ENCODE measurements around the gene AMBRA1. TPM values are rescaled to one million over a fixed set of nuclear protein-coding genes. Genes with fewer than 3 reads are reported as not detected.

The AMBRA1 gene
- total RNA-seq, 1 donor from 2014 or later: 35.7 TPM

- no peaks in the 10 kb centered on the region for H3K36me3 Mint-ChIP-seq (ENCODE audit: low read depth)
- H3K27me3 Mint-ChIP-seq (ENCODE audit: insufficient read depth): no peaks in the 10 kb centered on the region
- intact Hi-C loops (cut with micrococcal nuclease): no loop called here
- H3K9me3 Mint-ChIP-seq: no peaks in the 10 kb centered on the region
- no peak overlapping the region for H3K27ac Mint-ChIP-seq
- no peak overlapping the region for H3K4me3 Mint-ChIP-seq
- H3K4me1 Mint-ChIP-seq (ENCODE audit: low read depth): no peaks in the 10 kb centered on the region
- no peak for DNase-seq (ENCODE audit: low spot score)
These were observed 11.0 kb upstream of the AMBRA1 start for GRCh38 chr11:46604796-46605195.

- no peaks in the 10 kb centered on the region for H3K27me3 Mint-ChIP-seq (ENCODE audit: insufficient read depth)
- DNase-seq (ENCODE audit: low spot score): no peak
- H3K9me3 Mint-ChIP-seq: no peaks in the 10 kb centered on the region
- H3K27ac Mint-ChIP-seq: no peak overlapping the region
- intact Hi-C loops (cut with micrococcal nuclease): no loop called here
- H3K36me3 Mint-ChIP-seq (ENCODE audit: low read depth): no peaks in the 10 kb centered on the region
- H3K4me3 Mint-ChIP-seq: no peak overlapping the region
- H3K4me1 Mint-ChIP-seq (ENCODE audit: low read depth): no peaks in the 10 kb centered on the region
These were observed 10.0 kb upstream of the AMBRA1 start for GRCh38 chr11:46603704-46604308.

GRCh38 chr11:46601129-46601528 is 7.3 kb upstream of the AMBRA1 start:
- no peak overlapping the region for H3K27ac Mint-ChIP-seq
- H3K9me3 Mint-ChIP-seq: no peaks in the 10 kb centered on the region
- no peaks in the 10 kb centered on the region for H3K36me3 Mint-ChIP-seq (ENCODE audit: low read depth)
- intact Hi-C loops (cut with micrococcal nuclease): no loop called here
- DNase-seq (ENCODE audit: low spot score): no peak
- no peaks in the 10 kb centered on the region for H3K27me3 Mint-ChIP-seq (ENCODE audit: insufficient read depth)
- no peak overlapping the region for H3K4me3 Mint-ChIP-seq
- peaks cover 7% of the 10 kb centered on the region for H3K4me1 Mint-ChIP-seq (ENCODE audit: low read depth)

GRCh38 chr11:46600194-46600960 is 6.6 kb upstream of the AMBRA1 start:
- Mint-ChIP-seq H3K36me3 (ENCODE audit: low read depth) (no peaks in the 10 kb centered on the region), H3K9me3 (no peaks in the 10 kb centered on the region), H3K4me3 (no peak overlapping the region), H3K27ac (no peak overlapping the region), H3K27me3 (ENCODE audit: insufficient read depth) (no peaks in the 10 kb centered on the region), H3K4me1 (ENCODE audit: low read depth) (peaks cover 7% of the 10 kb centered on the region)
- DNase-seq (ENCODE audit: low spot score): no peak
- intact Hi-C loops (cut with micrococcal nuclease): no loop called here

- peaks cover 8% of the 10 kb centered on the region for H3K4me1 Mint-ChIP-seq (ENCODE audit: low read depth)
- intact Hi-C loops (cut with micrococcal nuclease): loop anchor here (10.0 kb wide), 1 partner anchor 365 kb away; no protein-coding TSS in a partner anchor
- H3K36me3 Mint-ChIP-seq (ENCODE audit: low read depth): no peaks in the 10 kb centered on the region
- no peak overlapping the region for H3K27ac Mint-ChIP-seq
- H3K4me3 Mint-ChIP-seq: no peak overlapping the region
- H3K27me3 Mint-ChIP-seq (ENCODE audit: insufficient read depth): no peaks in the 10 kb centered on the region
- H3K9me3 Mint-ChIP-seq: no peaks in the 10 kb centered on the region
- no peak for DNase-seq (ENCODE audit: low spot score)
These were observed 5.7 kb upstream of the AMBRA1 start for GRCh38 chr11:46599340-46600193.

- intact Hi-C loops (cut with micrococcal nuclease): loop anchor here (10.0 kb wide), 1 partner anchor 363 kb away; no protein-coding TSS in a partner anchor
- Mint-ChIP-seq H3K4me1 (ENCODE audit: low read depth) (peaks cover 22% of the 10 kb centered on the region), H3K27ac (no peak overlapping the region), H3K4me3 (no peak overlapping the region), H3K9me3 (no peaks in the 10 kb centered on the region), H3K27me3 (ENCODE audit: insufficient read depth) (no peaks in the 10 kb centered on the region), H3K36me3 (ENCODE audit: low read depth) (no peaks in the 10 kb centered on the region)
- no peak for DNase-seq (ENCODE audit: low spot score)
These were observed 3.9 kb upstream of the AMBRA1 start for GRCh38 chr11:46597609-46598219.

- H3K27me3 Mint-ChIP-seq (ENCODE audit: insufficient read depth): no peaks in the 10 kb centered on the region
- no peak for DNase-seq (ENCODE audit: low spot score)
- peaks cover 27% of the 10 kb centered on the region for H3K4me1 Mint-ChIP-seq (ENCODE audit: low read depth)
- no peak overlapping the region for H3K4me3 Mint-ChIP-seq
- H3K27ac Mint-ChIP-seq: no peak overlapping the region
- no peaks in the 10 kb centered on the region for H3K9me3 Mint-ChIP-seq
- intact Hi-C loops (cut with micrococcal nuclease): loop anchor here (10.0 kb wide), 1 partner anchor 362 kb away; no protein-coding TSS in a partner anchor
- H3K36me3 Mint-ChIP-seq (ENCODE audit: low read depth): no peaks in the 10 kb centered on the region
These were observed 3.3 kb upstream of the AMBRA1 start for GRCh38 chr11:46597155-46597554.

GRCh38 chr11:46594785-46595184 is 962 bp upstream of the AMBRA1 start:
- peaks cover 5% of the 10 kb centered on the region for H3K36me3 Mint-ChIP-seq (ENCODE audit: low read depth)
- no peaks in the 10 kb centered on the region for H3K27me3 Mint-ChIP-seq (ENCODE audit: insufficient read depth)
- peaks cover 38% of the 10 kb centered on the region for H3K4me1 Mint-ChIP-seq (ENCODE audit: low read depth)
- H3K9me3 Mint-ChIP-seq: no peaks in the 10 kb centered on the region
- H3K4me3 Mint-ChIP-seq: peak overlapping the region; percentile 93
- intact Hi-C loops (cut with micrococcal nuclease): loop anchor here (1.0 to 10.0 kb wide), 6 partner anchors 23 to 676 kb away; partner anchors contain the start of genes ARHGAP1, ATG13 and HARBI1
- DNase-seq (ENCODE audit: low spot score): no peak
- H3K27ac Mint-ChIP-seq: no peak overlapping the region

GRCh38 chr11:46594374-46594700 is 514 bp upstream of the AMBRA1 start:
- peaks cover 38% of the 10 kb centered on the region for H3K4me1 Mint-ChIP-seq (ENCODE audit: low read depth)

GRCh38 chr11:46590740-46591605 is 2.9 kb downstream of the AMBRA1 start:
- Mint-ChIP-seq H3K27me3 (ENCODE audit: insufficient read depth) (no peaks in the 10 kb centered on the region), H3K27ac (no peak overlapping the region), H3K36me3 (ENCODE audit: low read depth) (peaks cover 16% of the 10 kb centered on the region), H3K4me3 (peak overlapping the region; percentile 8), H3K4me1 (ENCODE audit: low read depth) (peaks cover 38% of the 10 kb centered on the region), H3K9me3 (no peaks in the 10 kb centered on the region)
- intact Hi-C loops (cut with micrococcal nuclease): loop anchor here (10.0 kb wide), 1 partner anchor 356 kb away; no protein-coding TSS in a partner anchor
- DNase-seq (ENCODE audit: low spot score): no peak

More at GRCh38 chr11:46594374-46594700, 514 bp upstream of the AMBRA1 start:
- H3K27ac Mint-ChIP-seq: peak overlapping the region; percentile 87
- peak overlapping the region; percentile 93 for H3K4me3 Mint-ChIP-seq
- no peak for DNase-seq (ENCODE audit: low spot score)
- H3K9me3 Mint-ChIP-seq: no peaks in the 10 kb centered on the region
- H3K36me3 Mint-ChIP-seq (ENCODE audit: low read depth): peaks cover 5% of the 10 kb centered on the region
- intact Hi-C loops (cut with micrococcal nuclease): loop anchor here (1.0 to 10.0 kb wide), 6 partner anchors 23 to 676 kb away; partner anchors contain the start of genes ARHGAP1, ATG13 and HARBI1
- no peaks in the 10 kb centered on the region for H3K27me3 Mint-ChIP-seq (ENCODE audit: insufficient read depth)

- Mint-ChIP-seq H3K4me1 (ENCODE audit: low read depth) (peaks cover 30% of the 10 kb centered on the region), H3K4me3 (no peak overlapping the region), H3K27ac (no peak overlapping the region), H3K36me3 (ENCODE audit: low read depth) (peaks cover 16% of the 10 kb centered on the region), H3K9me3 (no peaks in the 10 kb centered on the region), H3K27me3 (ENCODE audit: insufficient read depth) (no peaks in the 10 kb centered on the region)
- intact Hi-C loops (cut with micrococcal nuclease): no loop called here
- DNase-seq (ENCODE audit: low spot score): no peak
These were observed 4.9 kb downstream of the AMBRA1 start for GRCh38 chr11:46588915-46589314.

- Mint-ChIP-seq H3K27me3 (ENCODE audit: insufficient read depth) (no peaks in the 10 kb centered on the region), H3K36me3 (ENCODE audit: low read depth) (peaks cover 16% of the 10 kb centered on the region), H3K4me1 (ENCODE audit: low read depth) (peaks cover 27% of the 10 kb centered on the region), H3K27ac (no peak overlapping the region), H3K4me3 (no peak overlapping the region), H3K9me3 (no peaks in the 10 kb centered on the region)
- DNase-seq (ENCODE audit: low spot score): no peak
- intact Hi-C loops (cut with micrococcal nuclease): no loop called here
These were observed 5.7 kb downstream of the AMBRA1 start for GRCh38 chr11:46588131-46588530.

All from activated T-helper 1 cell treated with anti-CD3 and anti-CD28 coated beads, Interleukin-12 subunit alpha, Interleukin-12 subunit beta, Interleukin-2, Interleukin-4 antibody, amounts not matched to agents 30 ng/mL and 10 ng/mL and 1 ng/mL, durations not matched to agents 14 hours and 24 hours and 36 hours (primary cell).